Keratinocyte (primary cell): ENCODE data around the gene TCF7L2.

Experiments
- EZH2 ChIP-seq: IDR thresholded peaks from one replicate; pipeline ENCODE4 v1.6.1; 2012; ENCODE audit warnings: inconsistent platforms, mild to moderate bottlenecking, low read length, moderate library complexity
- TF ChIP-seq, protein P1 (sequence below), 3 experiments: IDR thresholded peaks in 1 of 3; conservative IDR thresholded peaks in 1 of 3; optimal IDR thresholded peaks in 1 of 3; 2 replicates in 2 of 3; 3 replicates in 1 of 3; pipeline versions ENCODE3 to v1.5.1; 2011; ENCODE audit warnings: low read length in 3 of 3, mild to moderate bottlenecking in 3 of 3, moderate library complexity in 2 of 3, control low read depth in 1 of 3, inconsistent platforms in 1 of 3; ENCODE audit not compliant: insufficient read depth in 2 of 3; ENCODE audit errors: extremely low read depth in 1 of 3

GRCh38 chr10:112979927-112980326, 29.9 kb downstream of the TCF7L2 start:
- TF ChIP-seq, protein P1, sequence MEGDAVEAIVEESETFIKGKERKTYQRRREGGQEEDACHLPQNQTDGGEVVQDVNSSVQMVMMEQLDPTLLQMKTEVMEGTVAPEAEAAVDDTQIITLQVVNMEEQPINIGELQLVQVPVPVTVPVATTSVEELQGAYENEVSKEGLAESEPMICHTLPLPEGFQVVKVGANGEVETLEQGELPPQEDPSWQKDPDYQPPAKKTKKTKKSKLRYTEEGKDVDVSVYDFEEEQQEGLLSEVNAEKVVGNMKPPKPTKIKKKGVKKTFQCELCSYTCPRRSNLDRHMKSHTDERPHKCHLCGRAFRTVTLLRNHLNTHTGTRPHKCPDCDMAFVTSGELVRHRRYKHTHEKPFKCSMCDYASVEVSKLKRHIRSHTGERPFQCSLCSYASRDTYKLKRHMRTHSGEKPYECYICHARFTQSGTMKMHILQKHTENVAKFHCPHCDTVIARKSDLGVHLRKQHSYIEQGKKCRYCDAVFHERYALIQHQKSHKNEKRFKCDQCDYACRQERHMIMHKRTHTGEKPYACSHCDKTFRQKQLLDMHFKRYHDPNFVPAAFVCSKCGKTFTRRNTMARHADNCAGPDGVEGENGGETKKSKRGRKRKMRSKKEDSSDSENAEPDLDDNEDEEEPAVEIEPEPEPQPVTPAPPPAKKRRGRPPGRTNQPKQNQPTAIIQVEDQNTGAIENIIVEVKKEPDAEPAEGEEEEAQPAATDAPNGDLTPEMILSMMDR (optimal IDR thresholded peaks at IDR 0.05 in 1 of 3, IDR thresholded peaks at IDR 0.05 in 1 of 3, conservative IDR thresholded peaks at IDR 0.05 in 1 of 3; ENCODE audit: extremely low read depth in 1 of 3, insufficient read depth in 2 of 3, low read length in 3 of 3), result no peak
- TF ChIP-seq EZH2, result no peak
